IPS-15b (cell line): ENCODE data around the gene PPIP5K2.

Source experiments
- H3K27me3 ChIP-seq: one replicate; pipeline ENCODE4 v1.6.1; 2013; ENCODE audit warnings: low read length; ENCODE audit not compliant: control insufficient read depth, insufficient read depth
- H3K36me3 ChIP-seq: one replicate; pipeline ENCODE4 v1.6.1; 2013; ENCODE audit warnings: low read length; ENCODE audit not compliant: control insufficient read depth, insufficient read depth
- H3K4me1 ChIP-seq: one replicate; pipeline ENCODE4 v1.6.1; 2013; ENCODE audit warnings: mild to moderate bottlenecking, low read length; ENCODE audit not compliant: control insufficient read depth, insufficient read depth
- H3K4me3 ChIP-seq: one replicate; pipeline ENCODE4 v1.5.1; 2013; ENCODE audit warnings: low read depth, low read length
- H3K9ac ChIP-seq: one replicate; pipeline ENCODE4 v1.6.1; 2013; ENCODE audit warnings: low read depth, mild to moderate bottlenecking, low read length
- H3K9me3 ChIP-seq: one replicate; pipeline ENCODE4 v1.6.1; 2013; ENCODE audit warnings: mild to moderate bottlenecking, low read length; ENCODE audit not compliant: control insufficient read depth, insufficient read depth

PPIP5K2 gene

DNA sequence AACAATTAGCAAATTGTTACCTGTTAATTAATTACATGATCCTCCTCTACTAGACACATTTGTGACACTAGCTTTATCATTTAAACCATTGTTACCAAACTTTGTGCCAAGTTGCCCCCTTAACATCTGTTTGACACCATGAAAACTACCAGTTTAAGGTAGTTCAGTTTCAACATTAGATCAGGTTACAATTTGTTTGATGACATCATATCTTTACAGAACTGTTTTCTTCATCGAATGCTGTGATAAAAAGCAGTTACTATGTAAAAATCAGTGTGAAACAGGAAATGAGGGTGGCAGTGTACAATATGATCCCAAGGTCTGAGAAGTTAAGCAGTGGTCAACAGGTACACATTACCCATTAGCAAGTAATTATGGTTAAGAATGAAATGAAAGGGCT, 17.9 kb upstream of the PPIP5K2 start:
- Histone ChIP-seq H3K4me1 (no peaks in the 10 kb centered on the region), H3K36me3 (no peaks in the 10 kb centered on the region), H3K4me3 (no peak overlapping the region), H3K27me3 (no peaks in the 10 kb centered on the region), H3K9me3 (no peaks in the 10 kb centered on the region), H3K9ac (no peak overlapping the region)

DNA sequence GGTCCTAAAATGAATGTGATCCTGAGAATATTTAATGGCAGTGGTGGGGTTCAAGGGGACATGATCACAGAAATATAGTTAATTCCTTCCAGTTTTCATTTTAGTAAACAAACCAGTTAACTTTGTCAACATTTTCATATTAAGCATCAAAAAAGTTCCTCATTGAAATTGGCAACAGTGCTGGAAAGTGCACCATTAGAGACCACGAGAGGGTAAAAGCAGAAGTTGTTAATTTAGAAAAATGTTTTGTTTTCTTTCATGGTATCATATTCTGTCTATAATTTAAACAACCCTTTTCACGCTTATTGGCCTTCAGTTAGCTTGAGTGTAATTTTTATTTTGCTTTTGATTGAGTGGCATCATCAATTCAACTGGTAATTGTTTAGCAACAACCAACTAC, 12.0 kb upstream of the PPIP5K2 start:
- H3K4me3 ChIP-seq: no peak overlapping the region
- no peaks in the 10 kb centered on the region for H3K27me3 ChIP-seq
- H3K9ac ChIP-seq: no peak overlapping the region
- H3K4me1 ChIP-seq: peaks cover 8% of the 10 kb centered on the region
- H3K36me3 ChIP-seq: no peaks in the 10 kb centered on the region
- H3K9me3 ChIP-seq: no peaks in the 10 kb centered on the region

DNA sequence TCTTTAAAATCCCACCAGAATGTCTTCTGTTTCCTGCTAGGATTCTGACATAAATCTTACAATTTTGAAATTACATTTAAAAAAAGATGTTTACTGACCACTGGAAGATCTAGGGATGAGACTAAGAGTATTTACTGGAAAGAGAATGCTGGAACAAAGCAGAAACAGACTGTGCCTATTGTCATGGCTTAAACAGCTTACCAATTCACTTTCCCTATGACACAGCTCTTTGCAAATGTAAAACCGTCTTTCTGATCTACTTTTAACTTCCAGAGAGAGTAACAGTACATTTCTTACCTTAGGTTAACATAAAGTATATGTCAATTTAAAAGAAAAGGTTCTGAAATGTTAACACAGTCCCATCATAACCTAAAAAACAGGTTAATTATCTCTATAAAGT, 10.8 kb upstream of the PPIP5K2 start:
- no peaks in the 10 kb centered on the region for H3K27me3 ChIP-seq
- H3K4me1 ChIP-seq: peaks cover 8% of the 10 kb centered on the region
- no peaks in the 10 kb centered on the region for H3K36me3 ChIP-seq
- no peak overlapping the region for H3K4me3 ChIP-seq
- no peak overlapping the region for H3K9ac ChIP-seq
- H3K9me3 ChIP-seq: no peaks in the 10 kb centered on the region

DNA sequence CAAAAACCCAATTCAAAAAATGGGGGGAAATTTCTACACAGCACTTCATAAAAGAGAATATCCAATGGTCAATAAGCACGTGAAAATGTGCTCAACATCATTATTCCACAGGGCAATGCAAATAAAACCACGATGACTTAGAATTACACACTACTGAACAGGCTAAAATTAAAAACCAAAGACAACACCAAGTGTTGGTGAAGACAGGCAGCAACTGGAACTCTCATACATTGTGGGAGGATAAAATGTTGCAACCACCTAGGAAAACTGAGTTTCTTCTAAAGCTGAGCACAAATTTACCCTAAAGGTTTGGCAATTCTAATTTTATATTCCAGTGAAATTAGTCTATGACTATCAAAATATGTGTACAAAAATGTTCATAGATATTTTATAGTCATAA, 9.7 kb upstream of the PPIP5K2 start:
- H3K27me3 ChIP-seq: no peaks in the 10 kb centered on the region
- H3K36me3 ChIP-seq: no peaks in the 10 kb centered on the region
- H3K4me1 ChIP-seq: peaks cover 8% of the 10 kb centered on the region
- no peaks in the 10 kb centered on the region for H3K9me3 ChIP-seq
- H3K9ac ChIP-seq: no peak overlapping the region
- H3K4me3 ChIP-seq: no peak overlapping the region

DNA sequence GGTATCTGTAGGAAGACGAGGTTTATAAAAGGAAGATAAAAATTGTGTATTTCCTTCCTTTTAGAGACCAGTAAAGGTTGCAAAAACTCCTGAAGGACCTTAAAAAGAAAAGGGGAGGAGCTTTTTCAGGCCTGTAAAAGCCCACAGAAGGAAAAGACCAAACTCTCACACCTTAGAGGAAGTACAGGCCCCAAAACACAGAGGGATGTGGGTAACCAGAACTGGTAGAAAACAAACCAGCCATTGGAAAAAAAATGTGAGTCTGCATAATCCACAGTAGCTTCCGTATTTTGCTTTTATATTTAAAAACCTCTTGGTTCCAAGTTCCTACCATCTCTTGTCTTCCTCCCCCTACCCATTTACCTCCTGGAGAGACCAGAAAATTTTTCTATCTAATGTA, 8.6 kb upstream of the PPIP5K2 start:
- Histone ChIP-seq H3K9me3 (no peaks in the 10 kb centered on the region), H3K4me3 (no peak overlapping the region), H3K36me3 (no peaks in the 10 kb centered on the region), H3K9ac (no peak overlapping the region), H3K27me3 (no peaks in the 10 kb centered on the region), H3K4me1 (peaks cover 8% of the 10 kb centered on the region)

DNA sequence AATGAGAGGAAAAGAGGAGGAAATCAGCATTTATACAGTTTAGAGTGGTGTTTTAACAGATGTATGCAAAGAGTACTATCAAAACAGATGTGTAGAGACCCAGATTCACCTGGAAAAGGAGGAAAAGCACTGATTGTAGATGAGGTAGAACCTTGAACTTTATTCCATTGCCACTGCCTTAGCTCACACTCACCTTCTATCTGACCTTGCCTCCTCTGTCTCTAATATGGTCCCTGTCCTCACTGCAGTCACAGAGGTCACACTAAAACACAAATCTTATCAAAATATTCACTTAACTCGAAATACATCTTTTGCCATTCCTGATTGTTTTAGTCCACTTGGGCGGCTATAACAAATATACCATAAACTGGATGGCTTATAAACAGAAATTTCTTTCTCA, 7.2 kb upstream of the PPIP5K2 start:
- Histone ChIP-seq H3K9ac (no peak overlapping the region), H3K4me3 (no peak overlapping the region), H3K27me3 (no peaks in the 10 kb centered on the region), H3K4me1 (peaks cover 8% of the 10 kb centered on the region), H3K36me3 (no peaks in the 10 kb centered on the region), H3K9me3 (no peaks in the 10 kb centered on the region)

DNA sequence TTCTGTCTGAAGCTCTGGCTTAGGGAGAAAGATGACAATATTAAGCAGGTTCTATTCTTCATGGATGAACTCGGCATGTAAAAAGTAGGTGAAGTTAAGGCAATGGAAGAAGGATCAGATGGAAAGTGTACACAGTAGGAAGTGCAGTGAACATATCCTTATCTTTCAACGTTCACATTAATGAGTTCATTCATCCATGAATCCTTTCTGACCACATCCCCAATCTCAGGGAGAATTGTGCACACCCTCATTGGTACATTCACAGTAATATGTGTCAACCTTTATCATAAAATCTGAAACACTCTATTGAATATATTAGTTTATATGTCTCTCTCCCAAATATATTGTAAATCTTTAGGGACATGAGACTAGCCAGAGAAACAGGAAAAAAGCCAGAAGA, 5.7 kb upstream of the PPIP5K2 start:
- H3K4me1 ChIP-seq: peaks cover under 1% of the 10 kb centered on the region
- H3K4me3 ChIP-seq: no peak overlapping the region
- no peak overlapping the region for H3K9ac ChIP-seq
- H3K9me3 ChIP-seq: no peaks in the 10 kb centered on the region
- H3K36me3 ChIP-seq: no peaks in the 10 kb centered on the region
- no peaks in the 10 kb centered on the region for H3K27me3 ChIP-seq

DNA sequence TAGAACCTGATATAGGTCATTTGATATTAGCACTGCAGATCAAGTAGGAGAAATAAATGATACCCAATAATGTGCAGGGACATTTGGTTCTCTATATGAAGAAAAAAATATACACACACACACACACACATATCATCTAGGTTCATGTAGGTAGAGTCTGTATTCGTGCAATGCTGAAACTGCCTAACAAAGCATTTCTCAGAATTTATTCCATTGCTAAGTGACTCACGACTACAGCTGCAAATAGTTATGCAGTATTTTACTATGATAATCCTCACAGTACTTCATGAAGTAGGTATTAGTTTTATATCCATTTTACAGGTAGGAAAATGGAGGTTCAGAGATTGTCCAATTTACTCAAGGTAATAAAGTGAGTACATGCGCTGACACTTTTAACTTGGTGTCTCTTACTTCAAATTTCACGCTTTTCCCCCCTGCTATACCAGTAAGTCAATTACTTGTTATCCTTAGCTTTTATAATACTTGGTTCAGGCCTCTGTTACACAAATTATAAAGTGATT, 2.6 kb upstream of the PPIP5K2 start:
- H3K4me1 ChIP-seq: peaks cover 6% of the 10 kb centered on the region
- no peaks in the 10 kb centered on the region for H3K36me3 ChIP-seq
- H3K9me3 ChIP-seq: no peaks in the 10 kb centered on the region
- no peak overlapping the region for H3K4me3 ChIP-seq
- no peaks in the 10 kb centered on the region for H3K27me3 ChIP-seq
- H3K9ac ChIP-seq: no peak overlapping the region

DNA sequence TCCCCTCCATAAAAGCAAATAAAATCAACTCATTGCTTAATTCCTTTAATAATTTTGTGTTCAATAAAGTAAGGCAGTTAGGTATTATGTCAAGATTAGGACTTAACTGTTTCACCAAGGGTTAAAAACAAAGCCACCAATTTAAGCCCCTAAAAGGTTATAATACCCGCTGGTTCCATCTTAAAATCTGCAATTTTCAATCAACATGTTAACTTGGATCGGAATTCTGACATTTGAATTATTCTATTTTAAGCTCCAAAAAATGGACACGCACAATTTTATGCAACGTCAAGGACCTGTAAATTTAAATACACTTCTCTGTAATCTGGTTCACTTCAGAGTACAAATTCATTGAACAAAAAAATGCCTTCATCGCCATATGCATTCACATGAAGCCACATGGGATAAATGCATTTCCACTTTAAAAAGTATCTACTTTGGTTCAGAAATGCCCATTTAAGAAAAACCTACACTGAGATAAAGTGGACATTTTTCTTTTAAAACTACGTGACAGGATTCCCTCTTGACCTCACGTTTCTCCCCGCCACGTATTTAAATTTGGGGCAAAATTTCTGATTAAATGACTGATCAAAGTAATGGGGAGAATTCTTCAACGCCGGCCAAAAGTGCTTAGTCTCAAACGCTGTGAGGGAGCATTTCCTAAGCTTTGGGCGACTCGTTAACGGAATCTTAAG, 884 bp upstream of the PPIP5K2 start:
- Histone ChIP-seq H3K9ac (peak overlapping the region; percentile 94), H3K4me3 (peak overlapping the region; percentile 99), H3K36me3 (no peaks in the 10 kb centered on the region), H3K9me3 (no peaks in the 10 kb centered on the region), H3K4me1 (peaks cover 6% of the 10 kb centered on the region), H3K27me3 (no peaks in the 10 kb centered on the region)

DNA sequence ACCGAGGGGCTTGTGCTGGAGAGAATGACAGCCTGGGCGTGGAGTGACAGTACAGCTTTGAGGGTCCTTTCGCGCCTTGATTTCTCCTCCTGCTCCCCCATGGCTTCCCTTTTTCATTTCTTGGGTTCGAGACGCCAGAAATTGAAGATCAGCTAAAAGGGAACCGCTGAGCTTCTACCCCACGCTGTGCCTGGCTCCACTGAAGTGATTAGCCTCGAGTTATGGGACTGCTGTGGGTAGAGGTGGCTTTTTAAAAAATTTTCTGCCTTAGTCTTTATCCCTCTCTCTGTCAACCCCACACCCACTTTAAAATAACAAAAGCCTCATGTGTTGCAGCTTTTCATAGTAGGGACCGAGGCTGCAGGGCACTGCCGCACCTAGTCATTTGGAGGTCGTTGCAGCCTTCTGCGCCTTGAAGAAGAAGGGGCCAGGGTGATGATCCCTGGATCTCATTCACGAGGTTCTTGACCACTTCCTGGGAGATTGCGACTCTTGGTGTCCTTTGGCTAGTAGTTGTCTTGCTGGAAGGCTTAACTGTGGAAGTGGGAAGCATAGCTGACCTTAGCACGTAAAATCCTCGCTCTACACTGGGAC, 603 bp downstream of the PPIP5K2 start:
- Histone ChIP-seq H3K4me3 (peak overlapping the region; percentile 99), H3K4me1 (peaks cover 6% of the 10 kb centered on the region), H3K9me3 (no peaks in the 10 kb centered on the region), H3K27me3 (no peaks in the 10 kb centered on the region), H3K36me3 (no peaks in the 10 kb centered on the region), H3K9ac (peak overlapping the region; percentile 86)

DNA sequence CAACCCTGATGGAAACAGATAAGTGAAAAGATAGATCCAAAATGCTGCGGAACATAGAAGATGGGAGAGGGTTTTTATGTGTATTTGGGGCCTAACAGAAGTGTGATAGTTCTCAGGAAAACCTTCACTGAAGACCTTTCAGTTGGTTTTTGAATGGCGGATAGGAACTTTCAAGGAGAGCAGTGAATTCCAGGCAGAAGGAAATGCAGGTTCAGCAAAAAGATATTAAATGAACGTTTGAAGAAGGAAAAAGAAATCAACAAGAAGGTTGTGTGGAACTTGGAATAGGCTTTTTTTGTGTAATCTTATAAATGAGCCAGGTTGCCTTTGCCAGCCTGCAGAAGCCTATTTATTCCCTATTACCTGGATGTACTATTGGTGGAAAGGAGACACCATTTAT, 2.1 kb downstream of the PPIP5K2 start:
- Histone ChIP-seq H3K4me1 (peaks cover 6% of the 10 kb centered on the region), H3K27me3 (no peaks in the 10 kb centered on the region), H3K36me3 (no peaks in the 10 kb centered on the region), H3K9ac (no peak overlapping the region), H3K4me3 (no peak overlapping the region), H3K9me3 (no peaks in the 10 kb centered on the region)

DNA sequence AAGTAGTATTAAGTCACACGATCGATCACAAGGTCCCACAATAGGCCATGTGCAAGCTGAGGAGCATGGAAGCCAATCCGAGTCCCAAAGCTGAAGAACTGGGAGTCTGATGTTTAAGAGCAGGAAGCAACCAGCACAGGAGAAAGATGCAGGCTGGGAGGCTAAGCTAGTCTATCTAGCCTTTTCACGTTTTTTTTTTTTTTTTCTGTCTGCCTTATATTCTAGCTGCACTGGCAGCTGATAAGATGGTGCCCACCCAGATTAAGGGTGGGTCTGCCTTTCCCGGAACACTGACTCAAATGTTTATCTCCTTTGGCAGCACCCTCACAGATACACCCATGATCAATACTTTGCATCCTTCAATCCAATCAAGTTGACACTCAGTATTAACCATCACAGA, 6.5 kb downstream of the PPIP5K2 start:
- Histone ChIP-seq H3K36me3 (no peaks in the 10 kb centered on the region), H3K4me3 (no peak overlapping the region), H3K9me3 (no peaks in the 10 kb centered on the region), H3K9ac (no peak overlapping the region), H3K27me3 (no peaks in the 10 kb centered on the region), H3K4me1 (peaks cover 2% of the 10 kb centered on the region)
